ENCODE results near the gene IDI2. TPM values are rescaled to one million over a fixed set of nuclear protein-coding genes. Genes with fewer than 3 reads are reported as not detected.
"Not testable (repeated sequence)": the region's sequence is repeated elsewhere in the genome, so short reads cannot be mapped to it uniquely, and the experiment has no call there.

Gene IDI2
- not detected in 2 replicates for total RNA-seq (2014; rRNA removed; shearing (Covaris generic))

GRCh38 chr10:1025683-1026082 is at the start of gene IDI2:
TSS of gene IDI2 (minus strand) at chr10:1025859. CDS start at chr10:1024723, 1,136 bp downstream.
- DNase-seq (ENCODE audit: low read depth), result no peak

GRCh38 chr10:1074748-1075308 is 49.2 kb upstream of the IDI2 start:
- DNase-seq (ENCODE audit: low read depth), result no peak

GRCh38 chr10:1074052-1074747 is 48.5 kb upstream of the IDI2 start:
- no peak for DNase-seq (ENCODE audit: low read depth)

- no peak for DNase-seq (ENCODE audit: low read depth)
These were observed 45.3 kb upstream of the IDI2 start for GRCh38 chr10:1070919-1071318.

- no peak for DNase-seq (ENCODE audit: low read depth)
These were observed 43.0 kb upstream of the IDI2 start for GRCh38 chr10:1068380-1069361.

- DNase-seq (ENCODE audit: low read depth), result not testable (repeated sequence)
These were observed 41.1 kb upstream of the IDI2 start for GRCh38 chr10:1066734-1067133.

GRCh38 chr10:1064964-1065247 is 39.2 kb upstream of the IDI2 start:
- DNase-seq (ENCODE audit: low read depth), result no peak

GRCh38 chr10:1063232-1063865 is 37.7 kb upstream of the IDI2 start:
- no peak for DNase-seq (ENCODE audit: low read depth)

- DNase-seq (ENCODE audit: low read depth), result peak; percentile 46
These were observed 36.5 kb upstream of the IDI2 start for GRCh38 chr10:1061930-1062774.

GRCh38 chr10:1059902-1060301 is 34.2 kb upstream of the IDI2 start:
- DNase-seq (ENCODE audit: low read depth), result no peak

- no peak for DNase-seq (ENCODE audit: low read depth)
These were observed 32.4 kb upstream of the IDI2 start for GRCh38 chr10:1058017-1058416.

- DNase-seq (ENCODE audit: low read depth), result no peak
These were observed 31.5 kb upstream of the IDI2 start for GRCh38 chr10:1057106-1057657.

GRCh38 chr10:1056326-1057105 is 30.9 kb upstream of the IDI2 start, which contains the start of gene WDR37:
TSS of gene WDR37 (plus strand) at chr10:1056385. CDS start at chr10:1072156, 15,771 bp downstream.
- DNase-seq (ENCODE audit: low read depth), result peak; percentile 84

- DNase-seq (ENCODE audit: low read depth), result no peak
These were observed 29.0 kb upstream of the IDI2 start for GRCh38 chr10:1054684-1055083.

GRCh38 chr10:1050554-1050953 is 24.9 kb upstream of the IDI2 start:
- DNase-seq (ENCODE audit: low read depth), result no peak

- DNase-seq (ENCODE audit: low read depth), result no peak
These were observed 24.5 kb upstream of the IDI2 start for GRCh38 chr10:1050145-1050544.

GRCh38 chr10:1049425-1049958 is 23.8 kb upstream of the IDI2 start:
- no peak for DNase-seq (ENCODE audit: low read depth)

- DNase-seq (ENCODE audit: low read depth), result peak; percentile 98
These were observed 23.2 kb upstream of the IDI2 start, which contains the start of gene IDI1 for GRCh38 chr10:1048732-1049424. TSS of gene IDI1 (minus strand) at chr10:1049119. CDS start at chr10:1049003, 116 bp downstream.

- no peak for DNase-seq (ENCODE audit: low read depth)
These were observed 22.7 kb upstream of the IDI2 start for GRCh38 chr10:1048349-1048731.

Data from Daoy (cell line).